Kidney epithelial cell (primary cell): Measurements from ENCODE around the gene EML4. TPM values are rescaled to one million over a fixed set of nuclear protein-coding genes. Genes with fewer than 3 reads are reported as not detected.
"Not testable (repeated sequence)": the region's sequence is repeated elsewhere in the genome, so short reads cannot be mapped to it uniquely, and the experiment has no call there.

Experiments
- DNase-seq: peaks from one replicate; pipeline ENCODE4 v3.0.0-alpha.2; 2010; ENCODE audit warnings: low read depth
- H3K27me3 ChIP-seq: 2 replicates; pipeline ENCODE4 v1.6.0; 2011; ENCODE audit warnings: low read length; ENCODE audit not compliant: control insufficient read depth, insufficient read depth
- H3K36me3 ChIP-seq: 2 replicates; pipeline ENCODE4 v1.5.1; 2011; ENCODE audit warnings: low read length; ENCODE audit not compliant: control insufficient read depth, insufficient read depth
- H3K4me3 ChIP-seq: 2 replicates; pipeline ENCODE4 v1.5.1; 2011; ENCODE audit warnings: low read depth, mild to moderate bottlenecking, control low read depth, low read length
- total RNA-seq: library from RNA; depleted of rRNA; stranded (reverse); fragments of >200 nt; gene quantifications from 2 replicates; pipeline ENCODE4 v1.2.3, GENCODE V29; 2015
- TF ChIP-seq, protein P1 (sequence below): IDR thresholded peaks from 2 replicates; pipeline ENCODE4 v1.5.1; 2011; ENCODE audit warnings: mild to moderate bottlenecking, moderate library complexity, low read length, control low read depth, inconsistent platforms; ENCODE audit not compliant: insufficient read depth, poor library complexity, severe bottlenecking

EML4 gene
- total RNA-seq, 1 donor from 2014 or later = 33.8 TPM

DNA sequence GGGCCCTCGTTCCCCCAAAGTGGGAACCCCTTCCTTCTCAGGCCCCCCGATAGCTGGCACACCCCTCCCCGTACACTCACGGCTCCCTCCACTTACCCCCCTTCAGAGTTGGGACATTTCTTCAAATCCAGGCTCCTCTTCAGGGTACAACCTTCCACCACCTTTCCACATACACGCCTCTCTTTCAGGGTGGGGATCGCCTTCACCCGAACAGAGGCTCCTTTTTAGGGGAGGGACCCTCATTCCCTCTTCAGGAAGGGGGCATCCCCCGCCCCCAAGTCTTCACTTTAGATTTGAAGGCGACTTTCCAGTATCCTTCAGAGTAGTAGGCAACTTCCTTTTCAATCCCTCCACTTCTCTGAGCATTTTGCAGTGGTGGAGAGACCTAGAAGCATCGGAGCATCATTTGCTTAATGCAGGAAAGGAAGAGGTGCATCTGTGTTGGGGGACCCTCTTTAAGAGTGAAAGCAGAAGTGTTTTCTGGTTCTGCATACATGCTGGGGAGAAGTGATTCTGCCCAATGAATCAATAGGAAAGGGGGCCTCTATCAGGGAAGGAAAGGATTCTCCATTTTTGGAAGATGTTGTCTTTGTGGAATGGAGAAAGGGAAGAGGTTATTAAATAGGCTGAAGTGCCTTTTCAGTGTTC is 845 bp downstream of the EML4 start:
- TF ChIP-seq, protein P1, sequence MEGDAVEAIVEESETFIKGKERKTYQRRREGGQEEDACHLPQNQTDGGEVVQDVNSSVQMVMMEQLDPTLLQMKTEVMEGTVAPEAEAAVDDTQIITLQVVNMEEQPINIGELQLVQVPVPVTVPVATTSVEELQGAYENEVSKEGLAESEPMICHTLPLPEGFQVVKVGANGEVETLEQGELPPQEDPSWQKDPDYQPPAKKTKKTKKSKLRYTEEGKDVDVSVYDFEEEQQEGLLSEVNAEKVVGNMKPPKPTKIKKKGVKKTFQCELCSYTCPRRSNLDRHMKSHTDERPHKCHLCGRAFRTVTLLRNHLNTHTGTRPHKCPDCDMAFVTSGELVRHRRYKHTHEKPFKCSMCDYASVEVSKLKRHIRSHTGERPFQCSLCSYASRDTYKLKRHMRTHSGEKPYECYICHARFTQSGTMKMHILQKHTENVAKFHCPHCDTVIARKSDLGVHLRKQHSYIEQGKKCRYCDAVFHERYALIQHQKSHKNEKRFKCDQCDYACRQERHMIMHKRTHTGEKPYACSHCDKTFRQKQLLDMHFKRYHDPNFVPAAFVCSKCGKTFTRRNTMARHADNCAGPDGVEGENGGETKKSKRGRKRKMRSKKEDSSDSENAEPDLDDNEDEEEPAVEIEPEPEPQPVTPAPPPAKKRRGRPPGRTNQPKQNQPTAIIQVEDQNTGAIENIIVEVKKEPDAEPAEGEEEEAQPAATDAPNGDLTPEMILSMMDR = no peak

DNA sequence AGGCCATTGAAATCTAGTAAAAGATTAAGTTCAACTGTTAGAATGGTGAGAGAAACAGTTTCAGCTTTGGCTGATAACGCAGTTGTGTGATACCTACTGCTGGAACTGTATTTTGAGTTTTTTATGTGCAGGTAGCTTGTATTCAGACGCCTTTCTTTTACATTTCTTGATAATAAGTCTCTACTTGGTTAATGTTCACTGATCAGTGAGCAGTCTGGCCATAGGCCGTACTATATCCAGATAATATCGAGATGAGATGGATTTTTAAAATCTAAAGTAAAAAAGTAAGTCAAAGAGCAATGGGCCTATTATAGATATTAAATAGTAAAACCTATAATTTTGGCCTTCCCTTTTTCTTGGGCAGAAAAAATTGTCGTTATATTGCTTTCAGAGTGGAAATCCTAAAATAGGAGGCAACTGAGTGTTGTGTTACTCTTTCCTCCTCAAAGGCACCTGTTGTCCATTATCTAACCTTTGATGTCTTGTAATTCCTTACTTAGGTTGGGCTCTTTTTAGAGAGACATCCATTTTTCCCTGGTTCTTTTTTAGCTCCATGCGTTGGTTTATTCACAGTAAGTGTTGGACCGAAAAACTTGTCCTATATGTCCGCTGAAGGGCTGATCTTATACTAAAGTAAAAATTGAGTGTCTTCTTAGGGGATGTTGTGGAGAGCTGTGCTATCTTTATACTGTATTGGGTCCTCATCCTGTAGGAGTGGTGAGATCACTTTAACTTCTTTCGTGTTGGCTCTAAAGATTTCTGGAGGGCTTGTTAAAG is 1.7 kb downstream of the EML4 start:
- peak overlapping the region; percentile 99 for H3K4me3 ChIP-seq
- DNase-seq = no peak
- TF ChIP-seq, protein P1 = no peak
- no peaks in the 10 kb centered on the region for H3K27me3 ChIP-seq
- H3K36me3 ChIP-seq = no peaks in the 10 kb centered on the region

More for the DNA sequence above, 845 bp downstream of the EML4 start:
- H3K27me3 ChIP-seq = no peaks in the 10 kb centered on the region
- no peak for DNase-seq
- no peaks in the 10 kb centered on the region for H3K36me3 ChIP-seq
- H3K4me3 ChIP-seq = peak overlapping the region; percentile 99

DNA sequence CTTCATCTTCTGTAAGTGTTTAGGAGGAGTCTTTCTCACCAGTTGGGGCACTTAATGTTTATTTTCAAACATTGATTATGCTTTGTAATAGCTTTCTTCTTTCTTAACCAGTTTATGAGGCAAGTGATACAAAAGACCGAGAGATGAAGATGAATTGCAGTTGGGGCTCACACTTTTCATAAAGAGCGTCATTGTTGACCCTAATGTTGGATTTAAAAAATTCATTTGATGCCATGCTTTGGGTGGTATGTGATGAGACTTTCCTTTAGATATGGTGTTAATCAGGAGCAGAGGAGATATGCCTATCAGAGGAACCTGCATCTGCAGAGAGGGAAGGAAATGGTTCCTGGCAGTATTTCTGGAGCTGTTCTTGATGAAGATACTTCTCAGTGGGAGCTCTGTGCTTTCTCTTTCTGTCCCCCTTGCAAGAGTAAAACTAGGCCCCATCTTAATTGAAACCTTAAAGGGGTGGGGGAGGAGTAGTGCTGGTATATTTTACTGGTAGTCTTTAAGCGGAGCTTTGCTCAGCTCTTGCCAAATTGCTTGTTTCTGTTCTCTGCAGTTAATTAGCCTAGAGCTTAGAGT is 2.3 kb downstream of the EML4 start:
- no peak for DNase-seq
- H3K36me3 ChIP-seq = no peaks in the 10 kb centered on the region
- H3K4me3 ChIP-seq = peak overlapping the region; percentile 99
- no peaks in the 10 kb centered on the region for H3K27me3 ChIP-seq
- TF ChIP-seq, protein P1 = no peak

DNA sequence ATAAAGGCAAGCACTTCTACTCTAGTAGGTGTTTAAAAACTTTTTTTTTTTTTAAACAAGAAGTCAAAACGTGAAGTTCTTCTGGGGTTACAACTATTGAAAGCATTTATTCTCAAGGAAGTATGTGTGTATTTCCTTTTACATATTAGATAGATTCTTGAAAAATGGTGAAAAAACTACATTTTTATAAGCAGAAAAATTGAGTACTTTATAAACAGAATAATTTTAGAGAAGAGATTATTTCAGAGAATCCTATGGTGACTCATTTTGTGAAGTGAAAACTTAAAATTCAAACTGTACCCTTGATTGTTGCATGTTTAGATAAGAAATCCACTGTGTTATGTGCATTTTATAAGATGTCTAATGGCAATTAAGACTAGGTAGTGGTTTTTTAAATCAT is 2.9 kb downstream of the EML4 start:
- H3K36me3 ChIP-seq = no peaks in the 10 kb centered on the region
- no peaks in the 10 kb centered on the region for H3K27me3 ChIP-seq
- DNase-seq = no peak
- TF ChIP-seq, protein P1 = no peak
- H3K4me3 ChIP-seq = no peak overlapping the region

DNA sequence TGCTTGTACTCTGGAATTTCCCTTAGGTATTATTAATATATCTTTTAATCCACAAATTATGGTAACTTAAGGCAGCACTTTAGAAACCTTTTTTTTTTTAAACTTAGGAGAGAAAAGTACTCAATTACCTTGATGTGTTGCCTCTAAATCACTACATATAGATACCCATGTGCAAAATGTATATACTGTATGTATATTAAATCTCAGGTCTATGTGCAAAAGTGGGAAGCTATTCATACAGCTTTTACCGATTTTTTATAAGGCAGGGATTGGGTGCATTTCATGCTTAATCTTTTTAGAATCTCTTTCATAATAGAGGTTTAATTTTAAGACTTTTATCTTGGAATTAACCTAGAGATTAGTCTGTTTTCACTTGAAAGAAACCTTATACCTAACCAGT is 3.4 kb downstream of the EML4 start:
- H3K27me3 ChIP-seq = no peaks in the 10 kb centered on the region
- no peak overlapping the region for H3K4me3 ChIP-seq
- no peaks in the 10 kb centered on the region for H3K36me3 ChIP-seq
- DNase-seq = no peak
- TF ChIP-seq, protein P1 = no peak

DNA sequence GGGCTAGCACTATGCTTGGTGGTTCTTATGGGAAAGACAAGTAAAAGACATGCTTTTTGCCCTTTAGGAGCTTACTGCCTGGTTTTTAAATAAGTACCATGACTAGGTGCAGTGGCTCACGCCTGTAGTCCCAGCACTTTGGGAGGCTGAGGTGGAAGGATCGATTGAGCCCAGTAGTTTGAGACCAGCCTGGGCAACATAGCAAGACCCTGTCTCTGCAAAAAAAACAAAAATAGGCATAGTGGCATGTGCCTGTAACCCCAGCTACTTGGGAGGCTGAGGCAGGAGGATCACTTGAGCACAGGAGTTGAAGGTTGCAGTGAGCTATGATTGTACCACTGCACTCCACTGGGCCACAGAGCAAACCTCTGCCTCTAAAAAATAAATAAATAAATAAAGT is 4.3 kb downstream of the EML4 start:
- H3K27me3 ChIP-seq, DNase-seq, H3K4me3 ChIP-seq, H3K36me3 ChIP-seq: not testable (repeated sequence)
